GM18505 (cell line): Measurements from ENCODE around the gene TMPRSS4.

Experiments
- ATAC-seq: cut with Tn5 transposase; IDR thresholded peaks from one replicate; pipeline ENCODE4 v1.9.1; 2021; ENCODE audit not compliant: unreplicated experiment
- POLR2A ChIP-seq: IDR thresholded peaks from 4 replicates; pipeline ENCODE4 v1.6.1; 2011; ENCODE audit warnings: borderline replicate concordance; ENCODE audit not compliant: insufficient read depth, insufficient read length; ENCODE audit errors: extremely low read depth

TMPRSS4 gene

DNA sequence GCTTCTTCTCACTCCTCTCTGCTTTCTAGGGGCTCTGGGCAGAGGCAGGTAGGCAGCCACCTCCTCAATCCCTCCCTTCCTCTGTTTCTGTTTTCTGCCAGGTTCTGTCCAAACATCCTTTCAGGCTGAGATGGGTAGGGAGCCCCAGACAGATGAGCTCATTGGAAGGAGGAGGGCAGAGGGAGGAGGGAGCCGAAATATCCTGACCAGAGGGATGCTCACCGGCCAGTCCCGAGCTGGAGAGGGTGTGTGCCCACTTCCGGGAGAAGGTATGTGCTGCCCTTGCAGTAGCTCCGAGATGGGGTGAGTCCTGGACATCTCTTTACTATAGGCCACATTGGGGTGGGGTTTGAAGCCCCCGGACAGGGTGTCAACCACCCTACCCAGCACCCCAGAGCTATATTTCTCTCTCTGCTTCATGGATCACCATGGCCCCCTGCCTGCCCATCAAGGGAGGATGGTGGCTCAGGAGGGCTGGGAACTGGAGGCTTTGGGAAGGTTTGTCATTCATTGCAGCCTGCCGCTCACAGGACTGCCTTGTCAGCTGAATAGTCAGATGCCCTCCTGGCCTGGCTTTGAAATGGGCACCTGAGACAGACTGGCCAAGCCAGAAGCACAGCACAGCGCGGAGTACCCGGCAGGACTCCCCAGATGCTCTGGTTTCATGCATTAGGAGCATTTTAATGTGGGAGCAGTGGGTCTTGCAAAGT is 80.5 kb downstream of the TMPRSS4 start:
- no peak for TF ChIP-seq POLR2A
- no peak for ATAC-seq

DNA sequence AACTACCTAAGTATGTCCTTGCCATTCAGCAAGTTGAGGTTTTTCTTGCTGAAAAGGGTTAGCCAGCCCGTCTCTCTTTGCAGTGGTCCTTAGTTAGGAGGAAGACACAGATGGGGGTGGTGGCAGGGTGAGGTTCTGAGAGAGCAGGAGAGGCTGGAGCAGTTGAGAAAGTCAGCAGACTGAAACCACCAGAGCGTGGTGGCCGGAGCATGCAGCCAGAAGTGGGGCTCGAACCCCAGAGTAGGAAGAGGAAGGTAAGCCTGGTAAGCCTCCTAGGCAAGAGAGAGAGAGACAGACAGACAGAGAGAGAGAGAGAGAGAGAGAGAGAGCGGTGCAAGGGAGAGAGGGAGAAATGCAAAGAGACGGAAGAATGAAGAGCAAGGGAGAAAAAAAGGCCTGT is 84.9 kb downstream of the TMPRSS4 start:
- no peak for ATAC-seq
- no peak for TF ChIP-seq POLR2A

DNA sequence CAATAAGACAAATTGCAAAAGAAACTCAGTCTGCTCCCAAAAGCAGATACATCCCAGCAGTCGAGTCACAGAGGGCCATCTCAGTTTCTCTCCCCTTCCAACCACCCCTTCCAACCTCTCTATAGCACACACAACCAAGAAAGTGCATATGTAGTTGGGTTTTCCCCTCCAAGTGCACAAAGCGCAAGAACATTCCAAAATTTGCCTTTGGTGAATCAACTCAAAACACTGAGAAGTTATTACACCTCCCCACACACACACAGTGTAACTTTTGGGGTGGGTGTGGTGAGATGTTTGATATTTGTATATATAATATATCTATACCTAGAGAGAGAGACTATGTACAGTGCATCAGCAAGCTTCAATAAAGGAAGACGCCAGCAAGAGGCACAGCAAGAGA is 86.0 kb downstream of the TMPRSS4 start:
- ATAC-seq, result no peak
- no peak for TF ChIP-seq POLR2A

DNA sequence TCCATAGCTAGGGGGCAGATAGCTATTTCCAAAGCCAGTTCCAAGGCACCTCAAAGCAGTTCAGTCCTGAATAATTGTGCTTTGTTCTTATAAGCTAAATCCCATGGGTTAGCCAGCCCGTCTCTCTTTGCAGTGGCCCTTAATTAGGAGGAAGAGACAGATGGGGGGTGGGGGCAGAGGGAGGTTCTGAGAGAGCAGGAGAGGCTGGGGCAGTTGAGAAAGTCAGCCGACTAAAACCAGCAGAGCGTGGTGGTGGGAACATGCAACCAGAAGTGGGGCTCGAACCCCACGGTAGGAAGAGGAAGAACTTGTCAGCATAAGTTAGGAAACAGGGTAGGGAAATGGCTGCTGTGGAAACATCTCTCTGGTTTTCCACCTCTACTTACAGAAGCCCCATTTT is 86.6 kb downstream of the TMPRSS4 start:
- no peak for TF ChIP-seq POLR2A
- ATAC-seq, result no peak

DNA sequence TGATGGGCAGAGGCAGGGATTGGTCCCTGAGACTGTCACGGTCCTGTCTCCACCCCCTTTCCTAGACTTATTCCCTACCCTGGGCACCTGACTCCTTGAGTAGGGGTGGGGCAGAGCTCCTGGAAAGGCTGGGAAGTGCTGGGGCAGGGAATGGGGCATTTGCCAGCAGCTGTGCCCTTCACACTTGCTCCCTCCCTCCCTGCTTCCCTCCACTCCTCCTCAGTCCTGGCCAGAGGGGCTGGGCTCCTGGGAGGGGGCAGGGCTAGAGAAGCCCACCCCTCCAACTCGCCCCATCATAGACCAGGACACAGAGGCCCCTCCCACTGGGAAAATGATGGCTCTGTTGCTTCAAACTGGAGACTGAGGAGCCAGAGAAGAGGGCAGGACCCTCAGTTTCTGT is 88.0 kb downstream of the TMPRSS4 start:
- TF ChIP-seq POLR2A, result no peak
- ATAC-seq, result no peak

DNA sequence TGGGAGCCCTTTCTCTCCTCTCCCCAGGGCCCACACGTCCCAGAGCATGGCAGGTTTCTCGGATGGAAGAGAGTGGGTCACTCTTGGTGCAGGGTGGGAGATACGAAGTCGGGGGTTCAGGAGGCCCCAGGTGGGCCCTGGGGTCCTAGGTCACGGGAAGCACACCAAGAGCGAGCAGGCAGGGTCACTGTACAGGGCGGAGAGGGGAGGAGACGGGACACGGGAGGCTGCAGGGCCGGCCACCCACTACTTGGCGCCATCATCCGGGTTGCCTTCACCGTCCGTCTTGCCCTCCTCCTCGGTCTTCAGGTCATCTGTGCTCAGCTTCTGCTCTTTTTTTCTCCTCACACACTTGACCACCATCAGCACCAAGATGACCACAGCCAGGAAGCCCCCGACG is 89.8 kb downstream of the TMPRSS4 start:
- no peak for ATAC-seq
- no peak for TF ChIP-seq POLR2A

DNA sequence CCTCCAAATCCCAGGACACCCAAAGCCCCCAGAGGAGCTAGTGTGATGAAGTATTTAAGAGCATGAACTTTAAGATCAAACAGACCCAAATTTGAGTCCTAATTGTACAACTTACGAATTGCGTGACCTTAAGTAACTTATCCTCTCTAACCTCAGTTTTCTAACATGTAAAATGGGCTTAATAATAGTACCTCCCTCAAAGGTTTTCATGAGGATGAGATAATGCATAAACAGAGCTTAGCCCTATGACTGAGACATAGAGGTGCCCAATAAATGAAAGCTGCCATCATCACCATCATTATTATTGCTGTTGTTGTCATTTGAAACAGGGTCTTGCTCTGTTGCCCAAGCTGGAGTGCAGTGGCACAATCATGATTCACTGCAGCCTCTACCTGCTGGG is 90.4 kb downstream of the TMPRSS4 start:
- no peak for TF ChIP-seq POLR2A
- no peak for ATAC-seq

DNA sequence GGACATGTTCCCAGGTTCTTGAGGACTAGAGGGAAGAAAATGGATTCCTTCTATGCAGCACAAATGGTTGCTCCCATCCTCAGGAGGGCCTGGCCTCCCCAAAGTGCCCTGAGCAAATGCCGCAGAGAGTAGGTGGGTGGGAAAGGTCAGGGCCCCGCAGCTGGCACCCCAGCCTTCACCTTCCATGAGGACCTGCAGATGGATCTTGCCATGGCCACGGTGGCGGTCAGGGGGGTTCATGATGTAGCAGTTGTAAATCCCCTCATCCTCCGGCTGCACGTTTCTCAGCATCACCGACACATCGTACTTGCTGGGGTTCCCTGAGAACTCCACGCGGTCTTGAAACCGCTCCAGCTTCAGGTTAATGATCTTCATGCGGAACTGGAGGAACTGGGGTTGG is 91.0 kb downstream of the TMPRSS4 start:
- no peak for ATAC-seq
- no peak for TF ChIP-seq POLR2A

DNA sequence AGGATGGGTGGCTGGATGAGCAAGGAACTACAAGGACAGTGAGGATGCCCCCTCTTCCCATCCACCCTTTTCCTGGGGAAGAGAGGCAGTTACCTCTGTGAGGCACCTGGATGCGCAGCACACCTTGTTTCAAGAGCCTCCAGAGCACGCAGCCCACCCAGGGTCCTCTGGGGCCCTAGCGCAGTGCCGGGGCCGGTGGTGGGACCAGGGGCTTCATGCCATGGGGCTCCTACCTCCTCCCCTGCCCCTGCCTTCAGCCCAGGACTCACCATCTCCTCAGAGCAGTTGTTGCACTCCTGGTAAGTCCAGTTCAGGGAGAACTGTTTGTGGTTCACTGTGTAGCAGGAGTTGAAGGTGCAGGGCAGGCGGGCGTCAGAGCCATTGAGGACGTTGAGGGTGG is 91.4 kb downstream of the TMPRSS4 start:
- ATAC-seq, result no peak
- no peak for TF ChIP-seq POLR2A

DNA sequence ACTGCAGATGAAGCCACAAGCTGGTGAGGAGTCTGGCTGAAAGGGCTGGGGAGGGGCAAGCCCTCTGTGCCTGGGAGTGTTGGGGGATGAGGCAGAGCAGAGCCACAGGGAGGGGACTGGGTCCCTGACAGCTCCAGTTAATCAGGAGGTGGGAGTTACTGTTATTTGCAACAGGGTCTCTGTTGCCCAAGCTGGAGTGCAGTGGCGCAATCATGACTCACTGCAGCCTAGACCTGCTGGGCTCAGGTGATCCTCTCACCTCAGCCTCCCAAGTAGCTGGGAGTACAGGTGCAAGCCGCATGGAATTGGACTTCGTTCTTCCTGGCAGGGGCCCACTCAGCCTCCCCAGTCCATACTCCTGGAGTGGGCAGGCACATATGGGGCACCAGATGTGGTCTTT is 91.9 kb downstream of the TMPRSS4 start:
- no peak for TF ChIP-seq POLR2A
- no peak for ATAC-seq

DNA sequence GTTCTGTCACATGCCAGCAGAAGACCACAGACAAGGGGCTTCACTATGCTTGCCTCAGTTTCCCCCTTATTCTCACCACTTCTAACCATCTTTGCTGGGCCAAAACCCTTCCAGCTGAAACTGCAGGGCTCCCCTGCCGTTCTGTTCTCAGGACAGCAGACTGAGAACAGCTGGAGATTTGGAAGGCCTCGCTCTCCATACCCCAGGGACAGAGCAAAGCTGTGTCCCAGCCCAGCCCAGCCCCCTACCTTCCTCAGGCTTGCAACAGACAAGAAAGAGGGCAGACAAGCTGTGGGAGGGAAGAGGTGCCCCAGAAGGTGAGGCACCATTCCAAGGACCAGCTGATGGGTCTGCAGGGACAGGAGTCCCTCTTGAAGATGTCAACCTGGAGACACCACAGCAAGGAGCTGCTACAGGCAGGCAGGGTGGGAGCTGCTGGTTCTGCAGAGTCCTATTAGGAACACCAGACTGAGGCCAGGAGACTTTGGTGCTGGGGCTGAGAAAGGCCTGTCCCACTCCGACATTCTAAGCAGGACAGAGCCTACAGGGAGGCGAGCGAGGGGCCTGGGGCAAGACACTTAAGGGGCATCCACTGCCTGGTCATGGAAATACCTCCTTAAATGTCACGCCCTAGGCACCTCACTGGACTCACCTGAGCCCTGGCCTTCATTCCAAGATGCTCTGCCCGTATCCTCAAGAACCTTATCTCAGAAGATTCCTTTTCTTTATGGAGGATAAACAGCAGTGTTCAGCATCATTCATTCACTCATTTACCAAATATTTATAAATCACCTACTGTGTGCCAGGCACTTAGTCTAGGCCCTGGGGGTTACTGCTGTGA is 92.6 kb downstream of the TMPRSS4 start:
- no peak for ATAC-seq
- TF ChIP-seq POLR2A, result no peak

DNA sequence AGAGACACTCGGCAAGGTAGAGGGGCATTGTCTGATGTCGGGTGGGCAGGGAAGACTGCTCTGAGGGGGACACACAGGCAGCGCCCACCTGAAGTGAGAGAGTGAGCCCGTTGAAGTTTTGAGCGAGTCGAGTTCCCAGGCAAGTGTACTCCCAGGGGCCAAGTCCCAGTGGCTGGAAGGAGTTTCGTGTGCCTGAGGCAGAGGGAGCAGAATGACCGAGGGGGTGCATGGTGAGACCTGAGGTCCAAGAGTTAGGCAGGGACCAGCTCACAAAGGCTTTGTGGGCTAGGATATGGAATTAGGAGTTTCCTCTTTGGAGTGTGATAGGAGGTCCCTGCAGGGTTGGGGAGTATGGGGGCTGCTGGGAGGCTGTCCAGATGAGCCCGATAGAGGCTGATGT is 93.4 kb downstream of the TMPRSS4 start:
- no peak for TF ChIP-seq POLR2A
- ATAC-seq, result no peak

DNA sequence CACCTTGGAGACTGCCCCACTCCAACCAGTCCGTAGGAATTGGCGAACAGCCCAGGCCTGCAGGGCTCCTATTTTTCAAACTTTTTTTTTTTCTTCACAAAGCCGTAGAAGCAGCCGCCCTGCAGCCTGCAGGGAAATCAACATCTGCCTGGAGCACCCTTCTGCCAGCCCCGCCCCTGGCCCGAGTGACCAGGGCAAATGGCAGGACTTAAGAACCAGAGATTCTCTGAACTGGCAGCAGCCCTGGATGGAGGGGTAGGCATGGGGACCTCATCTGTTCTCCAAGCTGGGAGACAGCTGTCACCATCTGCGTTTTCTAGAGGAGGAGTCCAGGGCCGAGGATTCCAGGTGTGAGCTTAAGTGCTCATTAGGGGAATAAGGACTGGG is 94.0 kb downstream of the TMPRSS4 start:
- TF ChIP-seq POLR2A, result no peak
- no peak for ATAC-seq
